Choroid plexus epithelial cell (primary cell): ENCODE results near the gene SPPL3.

ENCODE experiments used
- DNase-seq: peaks from one replicate; pipeline ENCODE4 v3.0.0-alpha.2; 2010; ENCODE audit warnings: low read depth
- H3K4me3 ChIP-seq: 2 replicates; pipeline ENCODE4 v1.5.1; 2011; ENCODE audit warnings: low read depth, mild to moderate bottlenecking, control low read depth, low read length, moderate library complexity
- CTCF ChIP-seq: conservative IDR thresholded peaks from 2 replicates; pipeline ENCODE4 v1.5.1; 2011; ENCODE audit warnings: low read depth, mild to moderate bottlenecking, control low read depth, inconsistent platforms, low read length, moderate library complexity

The SPPL3 gene

DNA sequence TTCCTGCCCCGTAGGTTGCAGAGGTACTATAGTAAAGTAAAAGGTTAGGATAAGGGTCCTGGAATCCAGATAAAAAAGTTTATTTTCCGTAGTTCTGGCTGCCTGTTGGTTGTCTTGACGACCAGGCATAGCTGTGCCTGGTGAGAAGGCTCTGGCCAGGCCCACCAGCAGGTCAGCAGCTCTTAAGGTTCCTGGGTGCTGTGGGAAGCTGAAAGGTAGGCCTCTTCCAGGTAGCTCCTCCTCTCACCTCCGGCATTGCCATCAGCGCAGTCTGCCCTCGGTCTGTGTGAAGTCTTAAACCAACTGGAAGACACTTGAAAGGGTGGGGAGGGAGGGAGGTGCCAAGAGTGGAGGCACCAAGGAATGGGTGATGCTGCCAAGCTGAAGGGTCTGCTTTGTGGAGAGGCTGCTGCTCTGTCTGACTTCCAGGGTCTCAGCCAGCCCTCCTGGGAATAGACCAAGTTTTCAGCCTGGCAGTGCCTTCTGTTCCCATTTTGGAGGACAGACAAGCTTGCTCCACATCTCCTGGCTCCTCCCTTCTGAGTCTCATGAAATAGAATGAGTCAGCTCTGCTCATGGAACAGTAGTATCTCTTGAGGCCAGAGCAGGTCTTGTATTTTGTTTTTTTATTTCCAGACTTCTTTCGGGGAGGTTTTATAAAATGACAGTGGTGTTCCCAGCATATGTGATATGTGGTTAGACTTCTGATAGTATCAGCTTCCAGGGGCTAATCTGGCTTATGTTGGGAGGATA lies 183.7 kb downstream of the SPPL3 start:
- no peak for TF ChIP-seq CTCF
- DNase-seq = peak; percentile 85
- H3K4me3 ChIP-seq = no peak overlapping the region

DNA sequence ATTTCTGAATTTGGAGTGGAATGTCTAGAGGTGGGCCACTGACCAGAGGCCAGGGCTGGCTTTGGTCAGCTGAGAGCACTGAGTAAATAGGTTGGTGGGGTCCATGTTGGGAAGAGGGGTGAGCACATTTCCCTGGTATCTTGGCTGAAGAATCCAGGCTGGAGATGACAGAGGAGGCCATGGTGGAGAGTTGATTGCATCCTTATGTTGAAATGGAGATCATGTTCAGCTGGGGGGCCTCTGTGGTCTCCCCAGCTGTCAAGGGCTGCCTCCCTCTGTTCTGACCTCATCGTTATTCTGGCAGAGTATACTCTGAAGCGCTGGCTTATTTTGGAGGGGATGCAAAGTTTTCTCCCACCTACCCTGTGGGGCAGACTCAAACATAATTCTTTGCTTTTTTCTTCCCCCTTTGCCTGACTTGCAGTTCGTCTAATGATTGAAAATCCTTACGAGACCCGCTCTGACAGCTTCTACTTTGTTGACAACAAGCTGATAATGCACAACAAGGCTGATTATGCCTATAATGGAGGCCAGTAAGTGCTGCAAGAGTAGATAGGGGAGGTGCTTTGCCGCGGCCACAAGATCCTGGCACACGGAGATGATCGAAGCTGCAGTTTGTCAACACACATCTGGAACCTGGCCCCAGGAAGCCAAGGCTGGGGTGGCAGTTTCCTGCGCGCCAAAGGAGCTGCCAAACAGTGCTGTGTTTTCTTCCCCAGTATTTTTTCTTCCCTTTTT lies 184.5 kb downstream of the SPPL3 start:
- no peak for TF ChIP-seq CTCF
- no peak for DNase-seq
- no peak overlapping the region for H3K4me3 ChIP-seq

GRCh38 chr12:120719072-120719471 lies 185.1 kb downstream of the SPPL3 start:
- TF ChIP-seq CTCF = no peak
- no peak for DNase-seq
- H3K4me3 ChIP-seq = no peak overlapping the region

DNA sequence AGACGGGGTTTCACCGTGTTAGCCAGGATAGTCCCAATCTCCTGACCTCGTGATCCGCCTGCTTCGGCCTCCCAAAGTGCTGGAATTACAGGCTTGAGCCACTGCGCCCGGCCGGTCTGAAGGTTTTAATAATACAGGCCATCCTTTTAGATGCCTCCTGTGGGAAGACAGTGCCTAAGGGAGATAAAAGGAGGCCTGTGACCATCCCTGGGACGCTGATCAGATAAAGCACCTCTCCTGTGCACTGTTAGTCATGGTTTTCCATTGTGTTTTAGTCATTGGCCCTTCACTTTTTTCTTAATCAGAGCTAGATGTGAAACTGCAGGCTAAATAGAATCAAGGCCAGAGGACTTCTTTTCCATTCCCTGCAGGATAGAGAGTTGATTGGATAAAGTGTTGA lies 186.1 kb downstream of the SPPL3 start:
- DNase-seq = no peak
- no peak for TF ChIP-seq CTCF
- no peak overlapping the region for H3K4me3 ChIP-seq

DNA sequence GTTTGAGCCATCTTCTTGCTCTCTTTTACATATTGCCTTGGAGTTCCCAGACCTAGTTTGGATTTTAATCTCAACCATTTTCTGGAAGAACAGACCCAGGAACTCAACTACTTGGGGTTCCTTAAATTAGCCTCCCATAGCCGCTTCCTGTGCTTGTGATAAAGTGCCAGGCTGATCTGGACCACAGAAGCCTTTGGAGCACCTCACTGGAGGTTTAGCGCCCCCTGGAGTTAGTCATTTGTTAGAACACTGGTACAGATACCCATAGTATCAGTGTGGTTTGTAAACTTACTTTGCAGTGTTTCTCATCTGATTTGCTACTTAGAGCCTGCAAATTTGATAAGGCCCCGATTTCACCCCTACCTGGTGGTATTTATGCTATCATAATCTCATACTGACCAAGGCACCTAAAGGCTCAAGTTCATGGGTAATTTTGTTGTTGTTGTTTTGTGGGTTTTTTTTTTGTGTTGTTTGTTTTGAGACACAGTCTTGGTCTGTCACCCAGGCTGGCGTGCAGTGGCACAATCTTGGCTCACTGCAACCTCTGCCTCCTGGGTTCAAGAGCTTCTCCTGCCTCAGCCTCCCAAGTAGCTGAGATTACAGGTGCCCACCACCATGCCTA lies 190.2 kb downstream of the SPPL3 start:
- DNase-seq = peak; percentile 91
- peak; percentile 85 for TF ChIP-seq CTCF
- H3K4me3 ChIP-seq = no peak overlapping the region

- DNase-seq = no peak
- no peak overlapping the region for H3K4me3 ChIP-seq
- no peak for TF ChIP-seq CTCF
Measured at GRCh38 chr12:120712610-120713009, 191.5 kb downstream of the SPPL3 start.
